T-cell (primary cell): Measurements from ENCODE around the gene SH3BP4. TPM values are rescaled to one million over a fixed set of nuclear protein-coding genes. Genes with fewer than 3 reads are reported as not detected.

ENCODE experiments used
- ATAC-seq, 4 experiments: fragments of 200-7000 bp in 3 of 4; fragments of 150-1000 bp in 1 of 4; cut with Tn5 transposase; replicated peaks in 1 of 4; 1 replicate in 3 of 4; 2 replicates in 1 of 4; pipeline ENCODE4 v1.10.0; 2021; ENCODE audit warnings: moderate library complexity in 3 of 4, mild to moderate bottlenecking in 2 of 4, moderate number of reproducible peaks in 1 of 4
- CTCF ChIA-PET, 2 donors: fragments of 300-600 bp; sonication (Branson Sonifier 250); formaldehyde crosslinking; loops; one replicate each; lab custom pipeline; 2022; ENCODE audit warnings: antibody characterized with exemption in 2 of 2; lab: Charles Lee
- POLR2A ChIA-PET, 2 donors: fragments of 300-600 bp; sonication (Branson Sonifier 250); formaldehyde crosslinking; loops; one replicate each; lab custom pipeline; 2022; ENCODE audit warnings: antibody characterized with exemption in 2 of 2; lab: Charles Lee
- DNase-seq, 35 experiments: peaks; one replicate each; pipeline versions ENCODE4 v3.0.0 to v3.0.0-alpha.2; 2013 to 2023
- H3K27ac ChIP-seq: one replicate; pipeline ENCODE4 v1.5.1; 2013; ENCODE audit warnings: low read length
- H3K27me3 ChIP-seq, 2 experiments: replicated peaks in 1 of 2; 1 replicate in 1 of 2; 2 replicates in 1 of 2; pipeline versions ENCODE4 v1.6.1 to v1.7.0; 2013; ENCODE audit warnings: low read length in 1 of 2, mixed read lengths in 1 of 2; ENCODE audit not compliant: control insufficient read depth in 2 of 2, insufficient read depth in 2 of 2; ENCODE audit errors: extremely low read depth in 1 of 2
- H3K36me3 ChIP-seq, 2 donors: 1 replicate in 1 of 2; 2 replicates in 1 of 2; pipeline versions ENCODE4 v1.6.1 to v1.7.0; 2013; ENCODE audit warnings: low read length in 1 of 2; ENCODE audit not compliant: control insufficient read depth in 2 of 2, insufficient read depth in 1 of 2; ENCODE audit errors: extremely low read depth in 1 of 2
- H3K4me1 ChIP-seq, 2 experiments: 1 replicate in 1 of 2; 2 replicates in 1 of 2; pipeline versions ENCODE4 v1.6.1 to v1.7.0; 2013; ENCODE audit warnings: low read length in 2 of 2, mixed read lengths in 1 of 2; ENCODE audit not compliant: insufficient read depth in 2 of 2, control insufficient read depth in 1 of 2; ENCODE audit errors: extremely low read depth in 1 of 2
- H3K4me3 ChIP-seq, 2 donors: 1 replicate in 1 of 2; 2 replicates in 1 of 2; pipeline versions ENCODE4 v1.5.1 to v1.7.0; 2013; ENCODE audit warnings: mild to moderate bottlenecking in 2 of 2, low read length in 1 of 2, moderate library complexity in 1 of 2; ENCODE audit not compliant: control insufficient read depth in 1 of 2; ENCODE audit errors: extremely low read depth in 1 of 2
- H3K9me3 ChIP-seq: 2 replicates; pipeline ENCODE4 v1.7.0; 2013
- H3K27ac Mint-ChIP-seq, 2 donors: one replicate each; pipeline ENCODE4 v1.8.0; 2020 to 2021; ENCODE audit warnings: mild to moderate bottlenecking in 2 of 2, mixed read lengths in 2 of 2
- H3K27me3 Mint-ChIP-seq, 2 donors: one replicate each; pipeline ENCODE4 v1.8.0; 2021 to 2022; ENCODE audit warnings: mixed read lengths in 2 of 2
- H3K36me3 Mint-ChIP-seq: one replicate; pipeline ENCODE4 v1.8.0; 2021; ENCODE audit warnings: mixed read lengths
- H3K4me1 Mint-ChIP-seq, 3 donors: one replicate each; pipeline ENCODE4 v1.8.0; 2020 to 2022; ENCODE audit warnings: mixed read lengths in 3 of 3, mild to moderate bottlenecking in 1 of 3
- H3K4me3 Mint-ChIP-seq, 3 donors: one replicate each; pipeline ENCODE4 v1.8.0; 2020 to 2022; ENCODE audit warnings: mild to moderate bottlenecking in 3 of 3, mixed read lengths in 3 of 3, moderate library complexity in 3 of 3
- H3K9me3 Mint-ChIP-seq, 3 donors: one replicate each; pipeline ENCODE4 v1.8.0; 2020 to 2022; ENCODE audit warnings: mixed read lengths in 3 of 3
- WGBS: methylation state at CpG from one replicate; pipeline ENCODE4 v1.1.5; 2013; ENCODE audit warnings: missing lambda C conversion rate; ENCODE audit not compliant: insufficient coverage; 5-methylcytosine and 5-hydroxymethylcytosine counted together
- total RNA-seq, 35 experiments: library from RNA in 6 of 35; stranded (reverse) in 6 of 35; fragments of 120-200 nt in 1 of 35; gene quantifications; one replicate each; pipeline versions ENCODE4 v1.2.1 to v1.2.4 and lab custom pipeline; 2013 to 2026

Gene SH3BP4
- total RNA-seq, 5 donors from 2014 or later (not counting 1 experiment from before 2014, with no cell fraction given): 0.14 to 1.3 (median 0.50) TPM

DNA sequence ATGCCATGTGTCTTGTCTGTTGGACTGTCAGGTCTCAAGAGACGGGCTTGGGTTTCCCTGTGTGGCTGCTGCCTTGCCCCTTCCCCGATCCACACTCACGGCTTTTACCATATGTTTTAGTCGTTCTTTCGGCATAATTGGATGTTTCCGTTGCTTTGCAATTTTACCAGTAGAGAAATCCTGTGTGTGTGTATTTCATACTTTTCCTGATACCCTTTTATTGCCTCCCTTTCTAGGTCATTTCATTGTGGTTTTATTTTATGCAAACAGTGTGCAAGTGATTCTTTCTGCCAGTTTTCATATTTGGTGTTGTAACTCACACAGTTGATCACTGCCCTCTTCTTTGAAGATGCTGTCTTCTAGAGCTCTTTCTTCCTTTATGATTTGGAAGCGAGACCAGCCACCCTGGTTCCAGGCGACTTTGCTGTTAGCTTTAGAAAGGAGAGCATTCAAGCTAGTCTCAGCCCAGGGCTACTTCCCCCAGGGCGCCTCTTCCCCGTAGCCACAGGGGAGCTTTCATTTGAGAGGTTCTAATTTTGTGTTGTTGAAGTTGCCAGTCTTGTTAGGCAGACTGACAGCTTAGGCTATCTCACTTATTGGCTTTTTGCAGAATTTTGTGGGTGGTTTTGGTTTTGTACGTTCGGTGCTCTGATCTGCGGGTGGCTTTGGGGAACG lies 17.0 kb downstream of the SH3BP4 start:
- no peak overlapping the region for H3K4me3 Mint-ChIP-seq
- no peaks in the 10 kb centered on the region for H3K36me3 Mint-ChIP-seq
- ChIA-PET POLR2A (no interaction called here), CTCF (no interaction called here)
- DNase-seq: no peak
- no peaks in the 10 kb centered on the region for H3K36me3 ChIP-seq
- peaks cover 0 to 4% (median 0%) of the 10 kb centered on the region in 3 donors for H3K9me3 Mint-ChIP-seq
- no peaks in the 10 kb centered on the region for H3K4me1 Mint-ChIP-seq
- peaks cover 0 to 27% of the 10 kb centered on the region in 2 experiments for H3K27me3 ChIP-seq
- WGBS: 54% methylated on average over 6 of the region's 14 CpGs
- no peaks in the 10 kb centered on the region for H3K4me1 ChIP-seq
- H3K27ac Mint-ChIP-seq: no peak overlapping the region
- ATAC-seq: no peak
- no peaks in the 10 kb centered on the region for H3K9me3 ChIP-seq
- no peak overlapping the region for H3K4me3 ChIP-seq
- H3K27me3 Mint-ChIP-seq: peaks cover 12 to 26% of the 10 kb centered on the region in 2 donors
- no peak overlapping the region for H3K27ac ChIP-seq

DNA sequence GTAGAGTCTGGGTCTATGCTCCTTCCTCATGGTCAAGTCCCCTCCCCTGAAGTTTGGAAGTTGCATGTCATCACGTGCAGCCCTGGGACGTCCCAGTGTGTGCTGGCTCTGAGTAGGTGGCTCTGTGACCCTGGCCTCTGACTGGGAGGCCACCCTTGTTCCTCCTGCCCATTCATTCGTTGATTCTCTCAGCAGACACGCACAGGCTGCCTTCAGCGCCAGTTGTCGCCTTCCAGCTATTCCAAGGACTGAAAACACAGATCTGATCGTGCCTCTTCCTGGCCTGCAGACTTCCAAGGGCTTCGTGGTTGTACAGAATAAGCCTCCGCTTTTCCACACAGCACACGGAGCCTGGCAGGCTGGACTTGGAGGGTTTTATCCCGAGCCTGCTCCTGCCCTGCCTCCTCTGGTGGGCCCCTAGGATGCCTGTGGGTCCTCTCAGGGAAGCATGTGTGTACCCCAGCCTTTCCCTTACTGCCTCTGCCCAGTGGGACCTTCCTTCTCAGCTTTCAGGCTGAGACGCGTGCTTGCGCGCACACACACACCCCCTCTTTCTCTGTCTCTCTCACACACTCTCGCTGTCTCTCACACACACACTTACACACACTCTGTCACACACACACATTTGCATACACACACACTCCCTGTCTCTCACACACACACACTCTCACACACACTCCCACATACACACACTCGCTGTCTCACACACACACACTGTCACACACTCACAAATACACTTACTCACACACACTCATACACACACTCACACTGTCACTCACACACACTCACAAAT lies 17.7 kb downstream of the SH3BP4 start:
- POLR2A ChIA-PET: no interaction called here
- Mint-ChIP-seq H3K36me3 (no peaks in the 10 kb centered on the region), H3K27me3 (peaks cover 11 to 23% of the 10 kb centered on the region in 2 donors), H3K4me3 (no peak overlapping the region), H3K27ac (no peak overlapping the region), H3K9me3 (peaks cover 0 to 4% (median 0%) of the 10 kb centered on the region in 3 donors), H3K4me1 (no peaks in the 10 kb centered on the region)
- WGBS: 83% methylated on average over 17 of the region's 17 CpGs
- ATAC-seq (no peak), DNase-seq (no peak)
- Histone ChIP-seq H3K4me3 (no peak overlapping the region), H3K27ac (no peak overlapping the region), H3K4me1 (no peaks in the 10 kb centered on the region), H3K27me3 (peaks cover 0 to 23% of the 10 kb centered on the region in 2 experiments), H3K36me3 (no peaks in the 10 kb centered on the region), H3K9me3 (no peaks in the 10 kb centered on the region)
- CTCF ChIA-PET: no interaction called here

DNA sequence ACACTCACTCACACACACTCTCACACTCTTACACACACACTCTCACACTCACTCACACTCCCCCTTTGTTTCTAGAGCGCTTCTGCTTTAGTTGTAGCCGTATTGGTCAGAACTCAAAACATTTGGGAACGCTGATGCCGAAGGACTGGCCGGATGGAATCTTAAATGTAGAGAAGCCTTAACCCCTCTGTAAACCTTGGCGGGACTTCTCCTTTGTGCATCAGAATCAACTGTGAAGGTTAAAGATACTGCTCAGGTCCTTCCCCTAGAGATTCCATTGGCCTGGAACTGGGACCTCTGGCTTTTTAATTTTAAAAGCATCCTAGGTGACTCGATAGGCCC lies 18.3 kb downstream of the SH3BP4 start:
- Mint-ChIP-seq H3K36me3 (no peaks in the 10 kb centered on the region), H3K4me3 (no peak overlapping the region), H3K9me3 (peaks cover 0 to 4% (median 0%) of the 10 kb centered on the region in 3 donors), H3K27ac (no peak overlapping the region), H3K27me3 (peaks cover 11 to 23% of the 10 kb centered on the region in 2 donors), H3K4me1 (no peaks in the 10 kb centered on the region)
- Histone ChIP-seq H3K36me3 (no peaks in the 10 kb centered on the region), H3K27me3 (peaks cover 0 to 25% of the 10 kb centered on the region in 2 experiments), H3K4me1 (no peaks in the 10 kb centered on the region), H3K27ac (no peak overlapping the region), H3K9me3 (no peaks in the 10 kb centered on the region), H3K4me3 (no peak overlapping the region)
- ATAC-seq: no peak
- WGBS: 96% methylated on average over 7 of the region's 7 CpGs
- ChIA-PET CTCF (no interaction called here), POLR2A (no interaction called here)
- no peak for DNase-seq

DNA sequence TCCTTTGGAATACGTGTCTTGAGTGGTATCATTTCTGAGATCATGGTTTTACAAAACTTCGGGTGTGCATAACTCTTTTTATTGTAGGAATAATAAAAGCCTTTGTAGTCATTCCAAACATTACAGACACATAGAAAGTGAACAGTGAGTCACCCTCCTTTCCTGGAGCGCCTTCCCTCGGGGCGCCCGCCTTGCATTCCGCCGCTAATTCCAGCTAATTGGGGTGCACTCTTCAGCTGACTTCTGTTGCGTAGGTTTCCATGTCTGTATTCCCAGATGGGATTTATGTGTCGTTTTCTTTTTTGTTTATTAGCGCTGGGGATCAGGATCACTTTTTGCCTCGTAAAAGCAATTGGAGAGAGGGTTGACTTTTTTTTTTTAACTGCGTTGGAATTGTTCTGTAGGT lies 18.7 kb downstream of the SH3BP4 start:
- Mint-ChIP-seq H3K27ac (no peak overlapping the region), H3K4me1 (no peaks in the 10 kb centered on the region), H3K4me3 (no peak overlapping the region), H3K27me3 (peaks cover 11 to 21% of the 10 kb centered on the region in 2 donors), H3K9me3 (peaks cover 0 to 4% (median 0%) of the 10 kb centered on the region in 3 donors), H3K36me3 (no peaks in the 10 kb centered on the region)
- CTCF ChIA-PET: no interaction called here
- WGBS: 91% methylated on average over 7 of the region's 13 CpGs
- no peak for ATAC-seq
- POLR2A ChIA-PET: no interaction called here
- Histone ChIP-seq H3K9me3 (no peaks in the 10 kb centered on the region), H3K36me3 (no peaks in the 10 kb centered on the region), H3K27me3 (peaks cover 0 to 27% of the 10 kb centered on the region in 2 experiments), H3K4me1 (no peaks in the 10 kb centered on the region), H3K4me3 (no peak overlapping the region), H3K27ac (no peak overlapping the region)
- no peak for DNase-seq

DNA sequence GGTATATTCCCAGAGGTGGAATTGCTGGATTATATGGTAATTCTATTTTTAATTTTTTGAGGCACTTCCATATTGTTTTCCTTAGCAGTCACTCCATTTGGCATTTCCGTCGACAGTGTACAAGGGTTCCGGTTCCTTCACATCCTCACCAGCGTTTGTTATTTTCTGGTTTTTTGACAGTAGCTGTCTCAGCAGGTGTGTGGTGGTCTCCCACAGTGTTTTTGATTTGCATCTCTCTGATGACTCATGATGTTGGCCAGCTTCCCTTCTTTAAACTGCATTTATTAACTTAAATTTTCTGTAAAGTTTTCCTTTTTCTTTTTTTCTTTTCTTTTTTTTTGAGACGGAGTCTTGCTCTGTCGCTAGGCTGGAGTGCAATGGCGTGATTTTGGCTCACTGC lies 19.7 kb downstream of the SH3BP4 start:
- Mint-ChIP-seq H3K4me3 (no peak overlapping the region), H3K27ac (no peak overlapping the region), H3K4me1 (no peaks in the 10 kb centered on the region), H3K9me3 (peaks cover 0 to 4% (median 0%) of the 10 kb centered on the region in 3 donors), H3K27me3 (peaks cover 11 to 17% of the 10 kb centered on the region in 2 donors), H3K36me3 (no peaks in the 10 kb centered on the region)
- H3K27me3 ChIP-seq: peaks cover 0 to 27% of the 10 kb centered on the region in 2 experiments
- H3K4me1 ChIP-seq: no peaks in the 10 kb centered on the region
- WGBS: 36% methylated on average over 2 of the region's 7 CpGs
- H3K4me3 ChIP-seq: no peak overlapping the region
- ATAC-seq: no peak
- DNase-seq: no peak
- no peak overlapping the region for H3K27ac ChIP-seq
- H3K36me3 ChIP-seq: no peaks in the 10 kb centered on the region
- H3K9me3 ChIP-seq: no peaks in the 10 kb centered on the region
- ChIA-PET POLR2A (no interaction called here), CTCF (interaction anchor here in 1 of 2 donors (0.8 kb wide), 1 partner anchor 21 kb away, joined by 3 read pairs; no protein-coding TSS in a partner anchor)

DNA sequence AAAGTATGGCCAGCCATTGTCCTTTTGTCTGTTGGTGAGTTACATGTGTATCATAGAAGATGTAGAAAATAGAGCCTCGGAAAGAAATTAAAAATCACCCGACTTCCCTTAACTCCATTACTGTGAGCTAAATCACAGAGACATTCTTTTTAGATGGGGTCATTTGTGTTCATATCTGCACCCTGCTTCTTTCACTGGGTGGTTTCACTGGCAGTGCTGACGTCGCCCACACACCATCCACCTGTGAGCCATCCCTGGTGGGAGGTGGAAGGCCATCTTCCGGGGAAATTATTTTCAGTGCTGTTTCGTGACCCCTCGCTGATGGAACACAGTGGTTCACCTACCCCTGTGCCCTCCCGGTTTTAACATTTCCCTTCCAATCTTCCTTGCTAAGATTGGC lies 21.2 kb downstream of the SH3BP4 start:
- DNase-seq: no peak
- 83% methylated on average over 2 of the region's 8 CpGs for WGBS
- Histone ChIP-seq H3K9me3 (no peaks in the 10 kb centered on the region), H3K27ac (no peak overlapping the region), H3K36me3 (no peaks in the 10 kb centered on the region), H3K4me3 (no peak overlapping the region), H3K27me3 (peaks cover 0 to 35% of the 10 kb centered on the region in 2 experiments), H3K4me1 (no peaks in the 10 kb centered on the region)
- no peak overlapping the region for H3K4me3 Mint-ChIP-seq
- H3K27me3 Mint-ChIP-seq: peaks cover 11 to 17% of the 10 kb centered on the region in 2 donors
- H3K9me3 Mint-ChIP-seq: peaks cover 0 to 4% (median 0%) of the 10 kb centered on the region in 3 donors
- CTCF ChIA-PET: interaction anchor here in 1 of 2 donors (0.6 kb wide), 1 partner anchor 26 kb away, joined by 9 read pairs; no protein-coding TSS in a partner anchor
- H3K36me3 Mint-ChIP-seq: no peaks in the 10 kb centered on the region
- H3K27ac Mint-ChIP-seq: no peak overlapping the region
- peaks cover 0 to under 1% (median 0%) of the 10 kb centered on the region in 3 donors for H3K4me1 Mint-ChIP-seq
- no peak for ATAC-seq
- POLR2A ChIA-PET: no interaction called here
